B cell (primary cell): Measurements from ENCODE around the gene STMN3. TPM values are rescaled to one million over a fixed set of nuclear protein-coding genes. Genes with fewer than 3 reads are reported as not detected.

ENCODE experiments used
- ATAC-seq: fragments of 200-7000 bp; cut with Tn5 transposase; one replicate; pipeline ENCODE4 v1.10.0; 2021; ENCODE audit warnings: low read depth, mild to moderate bottlenecking, moderate number of reproducible peaks, moderate library complexity
- CTCF ChIA-PET: fragments of 350-600 bp; sonication (Branson Sonifier 250); formaldehyde crosslinking; loops from one replicate; lab custom pipeline; 2021; ENCODE audit warnings: antibody characterized with exemption, inconsistent platforms; lab: Charles Lee
- POLR2A ChIA-PET: fragments of 350-600 bp; sonication (Branson Sonifier 250); formaldehyde crosslinking; loops from one replicate; lab custom pipeline; 2021; ENCODE audit warnings: antibody characterized with exemption; lab: Charles Lee
- DNase-seq: peaks from one replicate; pipeline ENCODE4 v3.0.0; 2013
- H2AFZ ChIP-seq: 2 replicates; pipeline ENCODE4 v1.6.1; 2012; ENCODE audit warnings: mild to moderate bottlenecking, low read depth, low read length; ENCODE audit not compliant: insufficient read depth, poor library complexity, severe bottlenecking
- H3K27ac ChIP-seq, 2 donors: 1 replicate in 1 of 2; 2 replicates in 1 of 2; pipeline ENCODE4 v1.5.1; 2012 to 2013; ENCODE audit warnings: low read length in 2 of 2, mild to moderate bottlenecking in 2 of 2, moderate library complexity in 1 of 2
- H3K27me3 ChIP-seq, 4 experiments: fragments of 200-600 bp in 1 of 4; sonication (generic) in 1 of 4; replicated peaks in 1 of 4; 1 replicate in 2 of 4; 2 replicates in 2 of 4; pipeline versions ENCODE4 v1.6.1 to v1.7.0; 2013 to 2016; ENCODE audit warnings: low read length in 3 of 4, mild to moderate bottlenecking in 2 of 4, mixed read lengths in 1 of 4, moderate library complexity in 1 of 4; ENCODE audit not compliant: insufficient read depth in 4 of 4, control insufficient read depth in 3 of 4; ENCODE audit errors: control extremely low read depth in 1 of 4
- H3K36me3 ChIP-seq, 2 experiments: replicated peaks in 1 of 2; 1 replicate in 1 of 2; 2 replicates in 1 of 2; pipeline versions ENCODE4 v1.6.1 to v1.7.1; 2013; ENCODE audit warnings: low read length in 1 of 2; ENCODE audit not compliant: insufficient read depth in 2 of 2, control insufficient read depth in 1 of 2; ENCODE audit errors: control extremely low read depth in 1 of 2, extremely low read depth in 1 of 2
- H3K4me1 ChIP-seq, 2 donors: fragments of 200-600 bp in 1 of 2; sonication (generic) in 1 of 2; 1 replicate in 1 of 2; 2 replicates in 1 of 2; pipeline versions ENCODE4 v1.5.1 to v1.6.1; 2013 to 2017; ENCODE audit warnings: low read length in 2 of 2; ENCODE audit not compliant: control insufficient read depth in 2 of 2, insufficient read depth in 2 of 2
- H3K4me2 ChIP-seq: replicated peaks from 2 replicates; pipeline ENCODE3; 2012; ENCODE audit warnings: mild to moderate bottlenecking, low read depth, low read length; ENCODE audit not compliant: poor library complexity, severe bottlenecking
- H3K4me3 ChIP-seq, 5 experiments: fragments of 200-600 bp in 1 of 5; sonication (generic) in 1 of 5; 1 replicate in 3 of 5; 2 replicates in 2 of 5; pipeline versions ENCODE4 v1.5.1 to v1.7.0; 2011 to 2016; ENCODE audit warnings: low read length in 4 of 5, mild to moderate bottlenecking in 4 of 5, low read depth in 2 of 5, control low read depth in 1 of 5, moderate library complexity in 1 of 5; ENCODE audit not compliant: insufficient read depth in 1 of 5; ENCODE audit errors: control extremely low read depth in 1 of 5, extremely low read depth in 1 of 5
- H3K79me2 ChIP-seq: fragments of 200-600 bp; sonication (generic); one replicate; pipeline ENCODE4 v1.6.0; 2016; ENCODE audit warnings: low read length; ENCODE audit not compliant: control insufficient read depth, insufficient read depth
- H3K9ac ChIP-seq: fragments of 200-600 bp; sonication (generic); 2 replicates; pipeline ENCODE4 v1.6.1; 2017; ENCODE audit warnings: mild to moderate bottlenecking, low read length, moderate library complexity
- H3K9me3 ChIP-seq, 3 donors: one replicate each; pipeline versions ENCODE4 v1.6.1 to v1.7.1; 2013; ENCODE audit warnings: low read length in 2 of 3; ENCODE audit not compliant: control insufficient read depth in 2 of 3, insufficient read depth in 1 of 3; ENCODE audit errors: control extremely low read depth in 1 of 3
- H4K20me1 ChIP-seq: 2 replicates; pipeline ENCODE4 v1.6.0; 2012; ENCODE audit warnings: mild to moderate bottlenecking, low read length; ENCODE audit not compliant: insufficient read depth, control insufficient read depth, poor library complexity, severe bottlenecking
- H3K27ac Mint-ChIP-seq: one replicate; pipeline ENCODE4 v1.8.0; 2021; ENCODE audit warnings: mixed read lengths
- H3K27me3 Mint-ChIP-seq: one replicate; pipeline ENCODE4 v1.8.0; 2021; ENCODE audit warnings: mixed read lengths
- H3K4me1 Mint-ChIP-seq: one replicate; pipeline ENCODE4 v1.8.0; 2021; ENCODE audit warnings: mixed read lengths
- H3K4me3 Mint-ChIP-seq: one replicate; pipeline ENCODE4 v1.8.0; 2021; ENCODE audit warnings: mixed read lengths
- H3K9me3 Mint-ChIP-seq: one replicate; pipeline ENCODE4 v1.8.0; 2022; ENCODE audit warnings: mixed read lengths; ENCODE audit not compliant: insufficient read depth
- CTCF ChIP-seq: fragments of 200-600 bp; IDR thresholded peaks from one replicate; pipeline ENCODE4 v1.8.0; 2022; ENCODE audit warnings: antibody characterized with exemption, mild to moderate bottlenecking
- EZH2 ChIP-seq: IDR thresholded peaks from 2 replicates; pipeline ENCODE4 v1.6.1; 2012; ENCODE audit warnings: borderline replicate concordance, low read depth, mild to moderate bottlenecking, moderate library complexity, low read length; ENCODE audit not compliant: insufficient read depth, poor library complexity, severe bottlenecking
- WGBS: methylation state at CpG from one replicate; pipeline ENCODE4 v1.1.5; 2013; ENCODE audit warnings: missing lambda C conversion rate; ENCODE audit not compliant: insufficient coverage; 5-methylcytosine and 5-hydroxymethylcytosine counted together
- intact Hi-C: fragments of 100-400 bp; cut with micrococcal nuclease; formaldehyde crosslinking; loops from one replicate; pipeline ENCODE4 v1.10.0; 2022
- polyA plus RNA-seq: library from polyadenylated mRNA; depleted of rRNA; stranded (reverse); fragments of >200 nt; gene quantifications from 2 replicates; pipeline ENCODE4 v1.2.3, GENCODE V29; 2012
- total RNA-seq, 2 donors: library from RNA; stranded (reverse); fragments of 120-200 nt in 1 of 2; gene quantifications; 1 replicate in 1 of 2; 2 replicates in 1 of 2; pipeline versions ENCODE4 v1.2.3 to v1.2.4, GENCODE V29; 2013 to 2022

The STMN3 gene
- total and polyA plus RNA-seq, 2 donors (not counting 1 experiment from before 2014, with no cell fraction given), result 35.0 to 59.4 TPM

GRCh38 chr20:63599396-63600050 lies 53.7 kb downstream of the STMN3 start:
- no peak overlapping the region for H3K27ac Mint-ChIP-seq
- peaks cover 4 to 58% of the 10 kb centered on the region in 2 experiments for H3K36me3 ChIP-seq

More at GRCh38 chr20:63599396-63600050, 53.7 kb downstream of the STMN3 start:
- no peak for DNase-seq
- Histone ChIP-seq H2AFZ (no peak overlapping the region), H3K9ac (no peak overlapping the region), H3K27ac (no peak overlapping the region), H3K4me3 (no peak overlapping the region), H3K4me1 (peaks cover 0 to 8% of the 10 kb centered on the region in 2 donors), H4K20me1 (peaks cover 12% of the 10 kb centered on the region), H3K27me3 (no peaks in the 10 kb centered on the region), H3K4me2 (no peak overlapping the region), H3K9me3 (peaks cover 0 to 9% (median 0%) of the 10 kb centered on the region in 3 donors), H3K79me2 (peaks cover 6% of the 10 kb centered on the region)
- Mint-ChIP-seq H3K9me3 (no peaks in the 10 kb centered on the region), H3K4me3 (no peak overlapping the region), H3K27me3 (no peaks in the 10 kb centered on the region), H3K4me1 (peaks cover 8% of the 10 kb centered on the region)
- intact Hi-C loops, result no loop called here
- no peak for ATAC-seq
- 97% methylated on average over 25 of the region's 27 CpGs for WGBS
- ChIA-PET POLR2A (interaction anchor here (0.7 kb wide), 2 partner anchors 43 to 61 kb away, joined by 3 to 6 read pairs; no protein-coding TSS in a partner anchor), CTCF (no interaction called here)
- TF ChIP-seq CTCF (no peak), EZH2 (no peak)
